Hepatocyte (in vitro differentiated cells): ENCODE measurements around the gene WHRN.

Experiments used
- EZH2 ChIP-seq: fragments of 200-600 bp; sonication (generic); IDR thresholded peaks from 2 replicates; pipeline ENCODE4 v1.6.1; 2016; ENCODE audit warnings: antibody characterized with exemption, mild to moderate bottlenecking, borderline replicate concordance
- TF ChIP-seq, protein P1 (sequence below): fragments of 200-600 bp; sonication (generic); IDR thresholded peaks from 2 replicates; pipeline ENCODE4 v1.5.1; 2016; ENCODE audit warnings: antibody characterized with exemption, mild to moderate bottlenecking; ENCODE audit not compliant: poor library complexity

DNA sequence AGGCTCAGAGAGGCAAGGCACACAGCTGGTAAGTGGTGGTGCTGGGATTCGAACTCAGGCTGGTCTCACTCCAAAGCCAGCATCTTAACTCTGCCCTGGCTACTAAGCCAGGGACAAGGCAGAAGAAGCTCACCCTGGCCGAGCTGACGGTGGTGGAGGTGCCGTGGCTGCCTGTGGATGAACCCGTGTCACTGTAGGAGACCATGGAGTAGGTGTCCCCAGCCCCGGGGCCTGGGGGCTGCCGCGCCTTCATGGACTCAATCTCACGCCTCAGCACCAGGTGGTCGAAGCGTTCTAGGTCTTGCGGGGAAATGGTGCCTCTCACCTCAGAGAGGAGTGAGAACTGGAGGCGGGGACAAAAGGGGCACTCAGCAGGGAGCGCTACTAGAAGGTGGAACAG lies 82.1 kb downstream of the WHRN start:
- TF ChIP-seq, protein P1, sequence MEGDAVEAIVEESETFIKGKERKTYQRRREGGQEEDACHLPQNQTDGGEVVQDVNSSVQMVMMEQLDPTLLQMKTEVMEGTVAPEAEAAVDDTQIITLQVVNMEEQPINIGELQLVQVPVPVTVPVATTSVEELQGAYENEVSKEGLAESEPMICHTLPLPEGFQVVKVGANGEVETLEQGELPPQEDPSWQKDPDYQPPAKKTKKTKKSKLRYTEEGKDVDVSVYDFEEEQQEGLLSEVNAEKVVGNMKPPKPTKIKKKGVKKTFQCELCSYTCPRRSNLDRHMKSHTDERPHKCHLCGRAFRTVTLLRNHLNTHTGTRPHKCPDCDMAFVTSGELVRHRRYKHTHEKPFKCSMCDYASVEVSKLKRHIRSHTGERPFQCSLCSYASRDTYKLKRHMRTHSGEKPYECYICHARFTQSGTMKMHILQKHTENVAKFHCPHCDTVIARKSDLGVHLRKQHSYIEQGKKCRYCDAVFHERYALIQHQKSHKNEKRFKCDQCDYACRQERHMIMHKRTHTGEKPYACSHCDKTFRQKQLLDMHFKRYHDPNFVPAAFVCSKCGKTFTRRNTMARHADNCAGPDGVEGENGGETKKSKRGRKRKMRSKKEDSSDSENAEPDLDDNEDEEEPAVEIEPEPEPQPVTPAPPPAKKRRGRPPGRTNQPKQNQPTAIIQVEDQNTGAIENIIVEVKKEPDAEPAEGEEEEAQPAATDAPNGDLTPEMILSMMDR, result no peak
- no peak for TF ChIP-seq EZH2
